HepG2 (cell line): Measurements from ENCODE around the gene TLE2. TPM values are rescaled to one million over a fixed set of nuclear protein-coding genes. Genes with fewer than 3 reads are reported as not detected.
A peak's percentile ranks its signal among the peaks of the same experiment; 100 is the strongest.

Experiments used
- GLI4 ChIP-seq: sonication (generic); formaldehyde crosslinking; IDR thresholded peaks from 2 replicates; pipeline ENCODE4 v1.5.1; 2020; ENCODE audit warnings: missing genetic modification reagents, mild to moderate bottlenecking, moderate library complexity, borderline replicate concordance
- HNF4G ChIP-seq, 2 experiments: sonication (generic) in 1 of 2; formaldehyde crosslinking in 1 of 2; IDR thresholded peaks; 2 replicates each; pipeline versions ENCODE4 v1.4.0 to v1.6.1; 2011 to 2020; ENCODE audit warnings: borderline replicate concordance in 2 of 2, low read depth in 2 of 2, mild to moderate bottlenecking in 2 of 2, low read length in 1 of 2, missing genetic modification reagents in 1 of 2, moderate library complexity in 1 of 2
- MZF1 ChIP-seq: sonication (generic); formaldehyde crosslinking; IDR thresholded peaks from 2 replicates; pipeline ENCODE4 v1.8.1; 2023; ENCODE audit warnings: mild to moderate bottlenecking, missing genetic modification reagents, borderline replicate concordance
- SP1 ChIP-seq, 2 experiments: fragments of 450-650 bp in 1 of 2; sonication (generic) in 1 of 2; formaldehyde crosslinking in 1 of 2; IDR thresholded peaks; 2 replicates each; pipeline versions ENCODE4 v1.4.0 to v1.6.1; 2016 to 2020; ENCODE audit warnings: missing genetic modification reagents in 1 of 2
- ZBTB25 ChIP-seq: IDR thresholded peaks from 2 replicates; pipeline ENCODE4 v1.6.1; 2018; ENCODE audit warnings: missing genetic modification reagents
- ZNF530 ChIP-seq: sonication (generic); formaldehyde crosslinking; IDR thresholded peaks from 2 replicates; pipeline ENCODE4 v1.5.0; 2020; ENCODE audit warnings: low read depth, mild to moderate bottlenecking, missing genetic modification reagents
- ZNF543 ChIP-seq: sonication (generic); formaldehyde crosslinking; IDR thresholded peaks from 2 replicates; pipeline ENCODE4 v1.4.0; 2020; ENCODE audit warnings: mild to moderate bottlenecking, missing genetic modification reagents
- polyA plus RNA-seq, 8 experiments: library from polyadenylated mRNA; depleted of rRNA in 3 of 8; stranded (reverse) in 7 of 8; unstranded in 1 of 8; fragments of >200 nt; fragmentation: Illumina TruSeq in 4 of 8; extraction: Trizol in 4 of 8; gene quantifications; 2 replicates each; pipeline versions ENCODE4 v1.2.1 to v1.2.3, GENCODE V29; 2011 to 2016; ENCODE audit warnings: low read depth in 4 of 8, missing spikeins in 1 of 8, mixed read lengths in 1 of 8; ENCODE audit not compliant: insufficient read depth in 1 of 8
- total RNA-seq, 5 experiments: library from RNA; depleted of rRNA; stranded (reverse); fragments of >200 nt; fragmentation: Illumina TruSeq; extraction: Trizol; gene quantifications; 2 replicates each; pipeline ENCODE4 v1.2.3, GENCODE V29; 2016; ENCODE audit warnings: low read depth in 1 of 5
- TF ChIP-seq, protein P1 (sequence below): sonication (generic); formaldehyde crosslinking; IDR thresholded peaks from 2 replicates; pipeline ENCODE4 v1.4.0; 2020; ENCODE audit warnings: mild to moderate bottlenecking, missing genetic modification reagents
- TF ChIP-seq, protein P2 (sequence below): sonication (generic); formaldehyde crosslinking; IDR thresholded peaks from 2 replicates; pipeline ENCODE4 v1.8.0; 2022; ENCODE audit warnings: missing genetic modification reagents, mild to moderate bottlenecking, moderate library complexity, borderline replicate concordance
- TF ChIP-seq, protein P3 (sequence below): sonication (generic); formaldehyde crosslinking; IDR thresholded peaks from one replicate; pipeline ENCODE4 v1.5.1; 2020; ENCODE audit warnings: mild to moderate bottlenecking, missing genetic modification reagents; ENCODE audit errors: not compliant biosample characterization
- TF ChIP-seq, protein P4 (sequence below): sonication (generic); formaldehyde crosslinking; conservative IDR thresholded peaks from 2 replicates; pipeline ENCODE4 v1.4.0; 2020; ENCODE audit warnings: missing genetic modification reagents

The TLE2 gene
- total and polyA plus RNA-seq, 2 of the 13 experiments (the other 11 are each of a cell fraction or from before 2014, with no cell fraction given), result 0.07 to 0.81 TPM

GRCh38 chr19:3065675-3066357, 36.7 kb upstream of the TLE2 start (continued):
- TF ChIP-seq GLI4 (CRISPR knock-in tag) (no peak), ZBTB25 (CRISPR knock-in tag) (peak; percentile 64), HNF4G (IDR thresholded peaks at IDR 0.05; ENCODE audit: borderline replicate concordance, low read depth, low read length) (peak; percentile 50; the same call in 1 of the 2 replicates), HNF4G (CRISPR knock-in tag; IDR thresholded peaks at IDR 0.05; ENCODE audit: borderline replicate concordance, low read depth) (no peak), MZF1 (CRISPR knock-in tag) (no peak), SP1 (IDR thresholded peaks at IDR 0.05) (no peak), SP1 (CRISPR knock-in tag; IDR thresholded peaks at IDR 0.05) (peak; percentile 54; the same call in 1 of the 2 replicates), ZNF543 (CRISPR knock-in tag) (peak; percentile 85; the same call in 1 of the 2 replicates), ZNF530 (no peak)
- TF ChIP-seq, protein P1, sequence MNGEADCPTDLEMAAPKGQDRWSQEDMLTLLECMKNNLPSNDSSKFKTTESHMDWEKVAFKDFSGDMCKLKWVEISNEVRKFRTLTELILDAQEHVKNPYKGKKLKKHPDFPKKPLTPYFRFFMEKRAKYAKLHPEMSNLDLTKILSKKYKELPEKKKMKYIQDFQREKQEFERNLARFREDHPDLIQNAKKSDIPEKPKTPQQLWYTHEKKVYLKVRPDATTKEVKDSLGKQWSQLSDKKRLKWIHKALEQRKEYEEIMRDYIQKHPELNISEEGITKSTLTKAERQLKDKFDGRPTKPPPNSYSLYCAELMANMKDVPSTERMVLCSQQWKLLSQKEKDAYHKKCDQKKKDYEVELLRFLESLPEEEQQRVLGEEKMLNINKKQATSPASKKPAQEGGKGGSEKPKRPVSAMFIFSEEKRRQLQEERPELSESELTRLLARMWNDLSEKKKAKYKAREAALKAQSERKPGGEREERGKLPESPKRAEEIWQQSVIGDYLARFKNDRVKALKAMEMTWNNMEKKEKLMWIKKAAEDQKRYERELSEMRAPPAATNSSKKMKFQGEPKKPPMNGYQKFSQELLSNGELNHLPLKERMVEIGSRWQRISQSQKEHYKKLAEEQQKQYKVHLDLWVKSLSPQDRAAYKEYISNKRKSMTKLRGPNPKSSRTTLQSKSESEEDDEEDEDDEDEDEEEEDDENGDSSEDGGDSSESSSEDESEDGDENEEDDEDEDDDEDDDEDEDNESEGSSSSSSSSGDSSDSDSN, result peak; percentile 55
- TF ChIP-seq, protein P2, sequence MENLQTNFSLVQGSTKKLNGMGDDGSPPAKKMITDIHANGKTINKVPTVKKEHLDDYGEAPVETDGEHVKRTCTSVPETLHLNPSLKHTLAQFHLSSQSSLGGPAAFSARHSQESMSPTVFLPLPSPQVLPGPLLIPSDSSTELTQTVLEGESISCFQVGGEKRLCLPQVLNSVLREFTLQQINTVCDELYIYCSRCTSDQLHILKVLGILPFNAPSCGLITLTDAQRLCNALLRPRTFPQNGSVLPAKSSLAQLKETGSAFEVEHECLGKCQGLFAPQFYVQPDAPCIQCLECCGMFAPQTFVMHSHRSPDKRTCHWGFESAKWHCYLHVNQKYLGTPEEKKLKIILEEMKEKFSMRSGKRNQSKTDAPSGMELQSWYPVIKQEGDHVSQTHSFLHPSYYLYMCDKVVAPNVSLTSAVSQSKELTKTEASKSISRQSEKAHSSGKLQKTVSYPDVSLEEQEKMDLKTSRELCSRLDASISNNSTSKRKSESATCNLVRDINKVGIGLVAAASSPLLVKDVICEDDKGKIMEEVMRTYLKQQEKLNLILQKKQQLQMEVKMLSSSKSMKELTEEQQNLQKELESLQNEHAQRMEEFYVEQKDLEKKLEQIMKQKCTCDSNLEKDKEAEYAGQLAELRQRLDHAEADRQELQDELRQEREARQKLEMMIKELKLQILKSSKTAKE (CRISPR knock-in tag), result peak; percentile 93
- TF ChIP-seq, protein P3, sequence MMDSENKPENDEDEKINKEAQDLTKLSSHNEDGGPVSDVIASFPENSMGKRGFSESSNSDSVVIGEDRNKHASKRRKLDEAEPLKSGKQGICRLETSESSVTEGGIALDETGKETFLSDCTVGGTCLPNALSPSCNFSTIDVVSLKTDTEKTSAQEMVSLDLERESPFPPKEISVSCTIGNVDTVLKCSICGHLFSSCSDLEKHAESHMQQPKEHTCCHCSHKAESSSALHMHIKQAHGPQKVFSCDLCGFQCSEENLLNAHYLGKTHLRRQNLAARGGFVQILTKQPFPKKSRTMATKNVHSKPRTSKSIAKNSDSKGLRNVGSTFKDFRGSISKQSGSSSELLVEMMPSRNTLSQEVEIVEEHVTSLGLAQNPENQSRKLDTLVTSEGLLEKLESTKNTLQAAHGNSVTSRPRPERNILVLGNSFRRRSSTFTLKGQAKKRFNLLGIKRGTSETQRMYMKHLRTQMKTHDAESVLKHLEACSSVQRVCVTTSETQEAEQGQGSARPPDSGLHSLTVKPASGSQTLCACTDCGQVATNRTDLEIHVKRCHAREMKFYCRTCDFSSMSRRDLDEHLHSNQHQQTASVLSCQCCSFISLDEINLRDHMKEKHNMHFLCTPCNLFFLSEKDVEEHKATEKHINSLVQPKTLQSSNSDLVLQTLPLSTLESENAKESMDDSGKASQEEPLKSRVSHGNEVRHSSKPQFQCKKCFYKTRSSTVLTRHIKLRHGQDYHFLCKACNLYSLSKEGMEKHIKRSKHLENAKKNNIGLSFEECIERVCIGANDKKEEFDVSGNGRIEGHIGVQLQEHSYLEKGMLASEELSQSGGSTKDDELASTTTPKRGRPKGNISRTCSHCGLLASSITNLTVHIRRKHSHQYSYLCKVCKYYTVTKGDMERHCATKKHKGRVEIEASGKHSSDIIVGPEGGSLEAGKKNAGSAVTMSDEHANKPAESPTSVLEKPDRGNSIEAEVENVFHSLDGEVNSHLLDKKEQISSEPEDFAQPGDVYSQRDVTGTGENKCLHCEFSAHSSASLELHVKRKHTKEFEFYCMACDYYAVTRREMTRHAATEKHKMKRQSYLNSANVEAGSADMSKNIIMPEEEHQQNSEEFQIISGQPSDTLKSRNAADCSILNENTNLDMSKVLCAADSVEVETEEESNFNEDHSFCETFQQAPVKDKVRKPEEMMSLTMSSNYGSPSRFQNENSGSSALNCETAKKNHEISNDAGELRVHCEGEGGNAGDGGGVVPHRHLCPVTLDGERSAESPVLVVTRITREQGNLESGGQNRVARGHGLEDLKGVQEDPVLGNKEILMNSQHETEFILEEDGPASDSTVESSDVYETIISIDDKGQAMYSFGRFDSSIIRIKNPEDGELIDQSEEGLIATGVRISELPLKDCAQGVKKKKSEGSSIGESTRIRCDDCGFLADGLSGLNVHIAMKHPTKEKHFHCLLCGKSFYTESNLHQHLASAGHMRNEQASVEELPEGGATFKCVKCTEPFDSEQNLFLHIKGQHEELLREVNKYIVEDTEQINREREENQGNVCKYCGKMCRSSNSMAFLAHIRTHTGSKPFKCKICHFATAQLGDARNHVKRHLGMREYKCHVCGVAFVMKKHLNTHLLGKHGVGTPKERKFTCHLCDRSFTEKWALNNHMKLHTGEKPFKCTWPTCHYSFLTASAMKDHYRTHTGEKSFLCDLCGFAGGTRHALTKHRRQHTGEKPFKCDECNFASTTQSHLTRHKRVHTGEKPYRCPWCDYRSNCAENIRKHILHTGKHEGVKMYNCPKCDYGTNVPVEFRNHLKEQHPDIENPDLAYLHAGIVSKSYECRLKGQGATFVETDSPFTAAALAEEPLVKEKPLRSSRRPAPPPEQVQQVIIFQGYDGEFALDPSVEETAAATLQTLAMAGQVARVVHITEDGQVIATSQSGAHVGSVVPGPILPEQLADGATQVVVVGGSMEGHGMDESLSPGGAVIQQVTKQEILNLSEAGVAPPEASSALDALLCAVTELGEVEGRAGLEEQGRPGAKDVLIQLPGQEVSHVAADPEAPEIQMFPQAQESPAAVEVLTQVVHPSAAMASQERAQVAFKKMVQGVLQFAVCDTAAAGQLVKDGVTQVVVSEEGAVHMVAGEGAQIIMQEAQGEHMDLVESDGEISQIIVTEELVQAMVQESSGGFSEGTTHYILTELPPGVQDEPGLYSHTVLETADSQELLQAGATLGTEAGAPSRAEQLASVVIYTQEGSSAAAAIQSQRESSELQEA (CRISPR knock-in tag), result no peak
- TF ChIP-seq, protein P4, sequence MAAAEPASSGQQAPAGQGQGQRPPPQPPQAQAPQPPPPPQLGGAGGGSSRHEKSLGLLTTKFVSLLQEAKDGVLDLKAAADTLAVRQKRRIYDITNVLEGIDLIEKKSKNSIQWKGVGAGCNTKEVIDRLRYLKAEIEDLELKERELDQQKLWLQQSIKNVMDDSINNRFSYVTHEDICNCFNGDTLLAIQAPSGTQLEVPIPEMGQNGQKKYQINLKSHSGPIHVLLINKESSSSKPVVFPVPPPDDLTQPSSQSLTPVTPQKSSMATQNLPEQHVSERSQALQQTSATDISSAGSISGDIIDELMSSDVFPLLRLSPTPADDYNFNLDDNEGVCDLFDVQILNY, result no peak
